Stimulated activated CD4-positive, alpha-beta T cell treated with anti-CD3 and anti-CD28 coated beads, Interleukin-1b, Interleukin-23, amount 100 ng/mL, for 24 hours (primary cell): ENCODE measurements around the gene TELO2.

ENCODE experiments used
- DNase-seq, 4 experiments: peaks; one replicate each; pipeline ENCODE4 v3.0.0-alpha.2; 2020; ENCODE audit warnings: low read depth in 4 of 4, low spot score in 1 of 4

The TELO2 gene

GRCh38 chr16:1518626-1519135 lies 25.5 kb downstream of the TELO2 start:
- no peak for DNase-seq

DNA sequence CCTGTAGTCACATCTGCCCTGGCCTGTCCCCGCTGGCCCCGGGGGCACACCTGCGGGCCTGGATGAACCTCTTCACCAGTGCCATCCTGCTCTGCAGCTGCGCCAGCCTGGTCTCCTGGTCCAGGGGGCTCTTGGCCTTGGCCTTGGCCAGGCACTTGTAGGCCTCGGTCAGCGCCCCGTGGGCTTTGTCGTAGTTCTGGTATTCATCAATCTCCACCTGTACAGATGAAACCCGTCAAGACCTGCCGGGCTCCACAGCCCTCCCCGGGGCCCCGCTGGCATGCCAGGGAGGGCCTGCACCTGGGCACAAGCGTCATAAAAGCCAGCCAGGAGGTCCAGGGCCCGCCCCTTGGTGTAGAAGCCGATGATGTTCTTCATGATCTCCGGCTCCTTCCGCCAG lies 26.7 kb downstream of the TELO2 start:
- DNase-seq, result no peak

- DNase-seq, result no peak
Measured at GRCh38 chr16:1520461-1520860, 27.3 kb downstream of the TELO2 start.

GRCh38 chr16:1523581-1524245 lies 30.6 kb downstream of the TELO2 start:
- no peak for DNase-seq

- DNase-seq, result no peak
Measured at GRCh38 chr16:1524366-1524765, 31.2 kb downstream of the TELO2 start.

DNA sequence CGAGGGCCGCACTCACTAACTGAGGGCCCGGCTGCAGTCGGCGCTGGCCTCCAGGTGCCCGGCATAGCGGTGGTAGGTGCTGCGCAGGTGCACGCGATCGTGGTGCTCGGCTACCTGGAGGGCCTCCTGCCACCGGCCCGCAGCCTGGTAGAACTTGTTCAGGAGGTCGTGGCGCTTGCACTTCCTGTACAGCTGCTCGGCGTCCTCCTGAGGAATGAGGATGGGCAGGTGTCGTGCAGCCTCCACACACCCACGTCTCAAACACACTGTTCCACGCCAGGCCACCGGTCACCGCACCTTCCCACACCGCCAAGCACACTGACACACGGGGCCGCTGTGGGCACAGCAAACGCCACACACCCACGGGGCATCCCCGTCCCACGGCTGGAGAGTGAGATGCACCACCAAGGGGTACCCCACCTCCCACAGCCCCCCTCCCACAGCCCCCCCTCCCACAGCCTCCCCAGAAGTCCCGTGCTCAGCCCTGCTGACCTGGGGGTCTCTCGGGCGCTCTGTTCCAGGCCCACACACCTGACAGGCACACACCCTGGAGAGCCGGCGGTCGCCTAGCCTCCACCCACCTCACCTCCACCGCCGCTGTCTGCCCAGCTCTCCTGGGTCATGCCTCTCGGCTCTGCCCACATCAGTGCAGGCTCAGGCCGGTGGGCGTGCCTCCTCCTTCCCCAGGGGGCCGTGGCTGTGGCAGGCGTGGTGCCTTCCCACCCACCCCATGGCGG lies 32.9 kb downstream of the TELO2 start:
- no peak for DNase-seq

DNA sequence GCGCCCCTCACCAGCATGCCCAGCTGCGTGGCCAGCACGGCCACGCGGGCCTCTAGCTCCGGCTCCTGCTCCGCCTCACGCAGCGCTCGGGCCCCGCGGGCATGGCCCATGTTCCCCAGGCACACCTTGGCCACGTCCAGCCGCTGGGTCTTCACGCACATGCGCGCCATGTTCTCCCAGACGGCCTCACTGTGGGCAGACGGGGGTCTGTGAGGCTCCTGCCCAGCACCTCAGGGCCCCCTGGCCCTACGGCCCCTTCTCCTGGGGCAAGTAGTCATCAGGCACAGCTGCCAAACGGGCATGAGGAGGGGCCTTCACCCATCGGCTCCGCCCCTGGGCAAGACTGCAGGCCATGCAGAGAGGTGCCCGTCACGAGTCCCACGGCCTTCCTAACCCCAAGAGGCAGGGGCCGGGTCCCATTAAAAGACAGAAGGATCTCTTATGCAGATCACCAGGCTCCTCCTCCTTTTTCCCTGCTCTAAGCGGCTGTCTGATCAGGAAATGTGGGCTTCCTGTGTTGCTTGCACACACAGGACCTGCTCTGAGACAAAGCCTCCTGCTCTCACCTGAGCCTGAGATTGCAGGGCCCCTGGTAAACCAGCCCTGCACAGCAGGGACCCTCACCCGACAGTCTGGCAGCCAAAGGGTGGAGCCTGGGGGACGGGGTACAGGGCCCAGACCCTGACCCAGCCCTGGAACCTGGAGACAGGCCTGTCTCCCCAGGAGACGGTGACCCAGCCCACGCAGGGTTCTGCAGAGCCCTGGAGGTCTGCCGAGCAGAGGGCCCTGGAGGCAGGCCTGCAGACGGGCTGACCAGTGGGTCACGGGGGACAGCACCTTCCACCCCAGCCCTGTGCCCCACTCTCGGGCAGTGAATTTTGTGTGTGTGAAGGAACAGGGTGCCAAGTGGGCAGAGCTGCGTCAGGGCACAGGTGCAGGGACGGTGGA lies 33.7 kb downstream of the TELO2 start:
- no peak for DNase-seq

GRCh38 chr16:1527836-1528811 lies 35.0 kb downstream of the TELO2 start:
- no peak for DNase-seq

DNA sequence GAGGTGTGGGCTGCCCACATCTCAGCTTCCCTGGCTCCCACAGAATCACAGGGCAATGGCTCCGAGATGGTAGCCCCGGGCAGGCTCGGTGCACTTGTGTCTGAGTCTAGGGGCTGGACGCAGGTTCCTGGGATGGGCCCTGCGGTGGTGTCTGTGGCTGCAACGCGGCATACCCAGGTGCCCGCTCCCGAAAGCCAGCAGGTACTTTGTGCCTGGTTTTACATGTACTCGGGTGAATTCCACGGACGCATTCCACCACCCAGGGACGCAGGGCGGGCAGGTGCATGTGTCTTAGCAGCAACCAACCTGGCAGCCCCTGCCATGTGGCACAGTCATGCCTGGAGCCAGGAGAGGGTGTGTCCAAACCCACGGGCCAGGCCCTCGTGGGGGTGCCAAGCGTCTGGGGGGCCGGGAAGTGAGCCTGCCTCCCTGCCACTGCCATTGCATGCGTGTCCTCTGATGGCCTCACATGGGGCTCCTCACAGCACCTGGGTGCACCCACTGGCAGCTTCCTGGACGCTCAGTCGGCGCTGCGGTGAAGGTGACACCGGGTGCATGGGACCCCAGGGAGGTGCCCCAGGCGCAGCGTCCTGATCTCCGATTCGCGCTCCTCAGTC lies 35.9 kb downstream of the TELO2 start:
- no peak for DNase-seq

DNA sequence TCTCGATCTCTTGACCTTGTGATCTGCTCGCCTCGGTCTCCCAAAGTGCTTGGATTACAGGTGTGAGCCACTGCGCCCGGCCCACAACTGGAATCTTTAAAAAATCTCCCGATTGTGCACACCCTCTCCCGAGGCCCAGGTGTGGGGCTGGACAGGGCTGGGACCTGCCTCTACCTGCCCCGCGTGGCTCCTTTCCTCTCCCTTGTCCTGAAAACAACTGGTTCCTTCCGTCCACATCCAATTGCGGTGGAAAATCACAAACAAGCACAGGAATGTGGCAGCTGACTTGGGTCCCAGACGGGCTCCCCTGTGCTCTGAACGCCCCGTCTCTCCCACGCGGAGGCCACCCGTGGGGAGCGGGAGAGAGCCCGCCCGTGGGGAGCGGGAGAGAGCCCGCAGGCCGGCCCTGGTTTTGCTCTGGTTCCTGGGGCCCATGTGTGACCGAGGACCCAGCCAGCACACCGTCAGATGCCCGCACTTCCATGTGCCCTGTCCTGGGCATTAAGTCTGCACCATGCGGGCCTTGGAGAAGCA lies 37.3 kb downstream of the TELO2 start:
- DNase-seq, result no peak

DNA sequence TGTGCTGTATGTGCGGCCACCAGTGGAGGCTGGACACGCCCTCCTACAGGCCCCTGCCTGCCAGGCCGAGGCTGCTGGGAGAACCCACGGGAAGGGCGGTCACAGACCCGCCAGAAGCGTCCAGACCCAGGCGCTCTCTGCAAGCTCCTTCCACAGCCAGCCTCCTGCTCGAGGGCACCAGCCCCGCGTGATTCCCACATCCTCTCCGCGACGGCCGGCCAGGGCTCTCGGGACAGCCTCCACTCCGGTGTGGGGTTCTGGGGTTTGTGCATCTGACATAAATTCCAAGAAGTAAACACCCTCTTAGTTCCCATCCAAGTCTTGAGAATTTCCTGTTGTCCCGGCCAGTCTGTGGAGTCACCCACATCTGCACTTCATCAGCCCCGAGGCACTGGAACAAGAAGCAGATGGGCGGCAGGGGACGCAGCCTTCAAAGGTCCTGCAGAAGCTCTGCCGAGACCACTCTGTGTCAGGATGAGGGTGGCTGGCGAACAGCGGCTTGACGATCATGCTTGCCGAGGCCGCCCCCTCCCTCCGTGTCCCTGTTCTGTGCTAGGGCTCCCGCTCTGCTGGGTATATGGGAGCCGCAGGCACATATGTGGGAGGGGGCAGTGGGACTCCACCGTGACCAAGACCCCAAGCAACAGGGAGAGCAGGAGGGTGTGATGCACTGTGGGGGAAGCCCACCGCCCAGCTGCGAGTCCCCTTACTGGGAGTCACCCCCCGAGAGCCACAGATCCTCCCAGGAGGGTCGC lies 37.9 kb downstream of the TELO2 start:
- no peak for DNase-seq

- DNase-seq, result no peak
Measured at GRCh38 chr16:1531638-1531910, 38.4 kb downstream of the TELO2 start.

DNA sequence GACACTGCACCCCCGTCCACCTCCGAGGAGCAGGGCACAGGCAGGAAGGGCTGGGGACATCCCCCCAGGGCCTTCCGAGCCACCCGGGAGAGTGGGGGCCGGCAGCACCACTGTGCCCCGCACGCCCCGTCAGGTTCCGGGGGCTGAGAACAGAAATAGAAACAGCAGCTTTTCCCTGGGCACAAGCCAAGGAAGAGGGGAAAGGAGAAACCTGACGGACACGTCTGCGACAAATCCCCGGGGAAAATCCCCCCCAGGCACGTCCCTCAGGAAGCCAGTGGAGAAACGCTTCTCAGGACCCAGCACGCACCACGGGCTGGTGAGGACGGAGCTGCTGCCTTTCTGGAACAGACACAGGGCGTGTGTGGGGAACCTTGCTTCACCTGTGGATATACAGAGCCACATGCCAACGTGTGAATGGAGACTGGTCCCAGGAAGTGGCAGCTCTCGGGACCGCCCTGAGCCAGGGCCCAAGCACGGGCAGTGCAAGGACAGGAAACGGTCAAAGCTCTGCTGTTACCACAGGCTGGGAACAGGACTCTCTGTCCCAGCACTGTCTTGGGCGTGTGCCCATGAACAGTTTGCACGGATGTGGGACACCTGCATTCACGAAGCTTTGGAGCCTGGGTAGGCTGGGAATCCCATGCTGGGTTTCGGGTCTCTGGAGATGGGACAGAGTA lies 39.1 kb downstream of the TELO2 start:
- DNase-seq, result no peak

- no peak for DNase-seq
Measured at GRCh38 chr16:1532771-1533170, 39.6 kb downstream of the TELO2 start.

GRCh38 chr16:1533443-1533951 lies 40.3 kb downstream of the TELO2 start, which contains the start of gene TMEM204:
TSS of gene TMEM204 (plus strand) at chr16:1533666. CDS start at chr16:1534276, 610 bp downstream.
- DNase-seq, result no peak

DNA sequence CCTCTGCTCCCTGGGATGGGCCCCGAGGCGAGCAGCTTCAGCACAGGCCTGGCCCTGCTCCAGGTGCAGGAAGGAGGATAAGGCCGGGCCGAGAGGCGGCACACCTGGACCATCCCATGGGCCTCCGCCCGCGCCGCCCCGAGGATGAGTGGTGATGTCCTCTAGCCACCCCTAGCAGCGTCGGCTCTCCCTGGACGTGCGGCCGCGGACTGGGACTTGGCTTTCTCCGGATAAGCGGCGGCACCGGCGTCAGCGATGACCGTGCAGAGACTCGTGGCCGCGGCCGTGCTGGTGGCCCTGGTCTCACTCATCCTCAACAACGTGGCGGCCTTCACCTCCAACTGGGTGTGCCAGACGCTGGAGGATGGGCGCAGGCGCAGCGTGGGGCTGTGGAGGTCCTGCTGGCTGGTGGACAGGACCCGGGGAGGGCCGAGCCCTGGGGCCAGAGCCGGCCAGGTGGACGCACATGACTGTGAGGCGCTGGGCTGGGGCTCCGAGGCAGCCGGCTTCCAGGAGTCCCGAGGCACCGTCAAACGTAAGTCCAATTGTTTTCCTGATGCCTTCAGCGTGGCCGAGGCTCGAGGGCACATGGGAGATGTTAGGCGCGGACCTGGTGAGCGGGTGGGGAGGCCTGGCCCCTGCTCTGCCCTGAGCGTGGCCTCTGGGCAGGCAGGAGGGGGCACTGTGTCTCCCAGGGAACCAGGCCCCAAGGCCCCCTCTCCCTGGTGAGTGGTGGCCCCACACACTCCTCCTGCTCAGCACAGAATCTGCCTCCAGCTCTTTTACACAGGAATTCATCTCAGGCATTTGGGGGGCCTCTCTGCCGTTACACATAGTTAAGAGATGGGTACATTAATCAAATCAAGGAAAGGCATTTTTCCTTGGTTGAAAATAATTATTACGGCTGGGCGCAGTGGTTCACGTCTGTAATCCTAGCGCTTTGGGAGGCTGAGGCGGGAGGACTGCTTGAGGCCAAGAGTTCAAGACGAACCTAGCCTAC lies 41.2 kb downstream of the TELO2 start:
- peak in 1 of 4 experiments; percentile 29 for DNase-seq
